Keratinocyte (primary cell): Measurements from ENCODE around the gene KIFC1.

ENCODE experiments used
- EZH2 ChIP-seq: IDR thresholded peaks from one replicate; pipeline ENCODE4 v1.6.1; 2012; ENCODE audit warnings: inconsistent platforms, mild to moderate bottlenecking, low read length, moderate library complexity
- TF ChIP-seq, protein P1 (sequence below), 3 experiments: IDR thresholded peaks in 1 of 3; conservative IDR thresholded peaks in 1 of 3; optimal IDR thresholded peaks in 1 of 3; 2 replicates in 2 of 3; 3 replicates in 1 of 3; pipeline versions ENCODE3 to v1.5.1; 2011; ENCODE audit warnings: low read length in 3 of 3, mild to moderate bottlenecking in 3 of 3, moderate library complexity in 2 of 3, control low read depth in 1 of 3, inconsistent platforms in 1 of 3; ENCODE audit not compliant: insufficient read depth in 2 of 3; ENCODE audit errors: extremely low read depth in 1 of 3

DNA sequence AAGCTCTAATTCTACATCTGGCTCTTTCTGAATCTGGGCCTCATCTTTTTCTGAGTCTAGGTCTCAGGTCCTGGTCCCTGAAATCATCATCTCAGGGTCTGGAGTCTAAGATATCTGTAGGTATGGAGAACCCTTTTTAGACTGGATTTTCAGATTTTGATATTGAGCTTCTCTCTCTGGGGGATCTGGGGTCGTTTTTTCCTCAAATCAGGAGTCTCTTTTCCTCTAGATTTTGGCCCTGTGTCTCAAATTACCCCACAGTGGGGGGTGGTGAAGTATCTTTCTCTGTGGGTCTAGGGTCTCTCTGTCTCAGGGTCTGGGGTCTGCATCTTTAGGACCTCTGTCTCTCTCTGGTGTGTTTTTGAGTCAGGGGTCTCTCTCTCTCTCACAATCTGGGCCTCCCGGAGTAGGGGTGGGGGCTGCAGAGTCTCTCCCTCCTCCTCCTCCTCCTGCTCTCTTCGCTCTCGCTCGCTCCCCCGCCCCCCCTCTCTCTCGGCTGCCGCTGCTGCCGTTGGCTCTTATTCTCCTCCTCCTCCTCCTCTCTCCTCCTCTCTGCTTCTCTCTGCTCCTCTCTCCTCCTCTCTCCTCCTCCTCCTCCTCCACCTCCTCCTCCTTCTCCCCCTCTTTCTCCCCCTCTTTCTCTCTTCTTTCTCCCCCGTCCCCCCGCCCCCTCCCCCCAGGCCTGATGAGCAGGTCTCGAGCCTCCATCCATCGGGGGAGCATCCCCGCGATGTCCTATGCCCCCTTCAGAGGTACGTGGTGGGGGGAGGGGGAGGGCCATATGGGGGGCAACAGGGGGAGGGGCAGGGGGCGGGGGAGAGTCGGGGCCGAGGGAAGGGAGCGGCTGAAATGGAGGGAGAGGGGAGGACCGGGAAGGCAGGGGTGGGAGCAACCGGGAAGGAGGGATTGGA, 28.2 kb downstream of the KIFC1 start, which contains the start of gene SYNGAP1:
- TF ChIP-seq, protein P1, sequence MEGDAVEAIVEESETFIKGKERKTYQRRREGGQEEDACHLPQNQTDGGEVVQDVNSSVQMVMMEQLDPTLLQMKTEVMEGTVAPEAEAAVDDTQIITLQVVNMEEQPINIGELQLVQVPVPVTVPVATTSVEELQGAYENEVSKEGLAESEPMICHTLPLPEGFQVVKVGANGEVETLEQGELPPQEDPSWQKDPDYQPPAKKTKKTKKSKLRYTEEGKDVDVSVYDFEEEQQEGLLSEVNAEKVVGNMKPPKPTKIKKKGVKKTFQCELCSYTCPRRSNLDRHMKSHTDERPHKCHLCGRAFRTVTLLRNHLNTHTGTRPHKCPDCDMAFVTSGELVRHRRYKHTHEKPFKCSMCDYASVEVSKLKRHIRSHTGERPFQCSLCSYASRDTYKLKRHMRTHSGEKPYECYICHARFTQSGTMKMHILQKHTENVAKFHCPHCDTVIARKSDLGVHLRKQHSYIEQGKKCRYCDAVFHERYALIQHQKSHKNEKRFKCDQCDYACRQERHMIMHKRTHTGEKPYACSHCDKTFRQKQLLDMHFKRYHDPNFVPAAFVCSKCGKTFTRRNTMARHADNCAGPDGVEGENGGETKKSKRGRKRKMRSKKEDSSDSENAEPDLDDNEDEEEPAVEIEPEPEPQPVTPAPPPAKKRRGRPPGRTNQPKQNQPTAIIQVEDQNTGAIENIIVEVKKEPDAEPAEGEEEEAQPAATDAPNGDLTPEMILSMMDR (optimal IDR thresholded peaks at IDR 0.05 in 1 of 3, IDR thresholded peaks at IDR 0.05 in 1 of 3, conservative IDR thresholded peaks at IDR 0.05 in 1 of 3; ENCODE audit: extremely low read depth in 1 of 3, insufficient read depth in 2 of 3, low read length in 3 of 3), result no peak
- no peak for TF ChIP-seq EZH2
